HG02840 (cell line): ENCODE data around the gene TRIM33.
"Not testable (repeated sequence)": the region's sequence is repeated elsewhere in the genome, so short reads cannot be mapped to it uniquely, and the experiment has no call there.

Experiments used
- ATAC-seq: cut with Tn5 transposase; IDR thresholded peaks from one replicate; pipeline ENCODE4 v1.9.1; 2021; ENCODE audit warnings: mild to moderate bottlenecking, moderate library complexity, moderate number of reproducible peaks; ENCODE audit not compliant: unreplicated experiment, low FRiP score

TRIM33 gene

DNA sequence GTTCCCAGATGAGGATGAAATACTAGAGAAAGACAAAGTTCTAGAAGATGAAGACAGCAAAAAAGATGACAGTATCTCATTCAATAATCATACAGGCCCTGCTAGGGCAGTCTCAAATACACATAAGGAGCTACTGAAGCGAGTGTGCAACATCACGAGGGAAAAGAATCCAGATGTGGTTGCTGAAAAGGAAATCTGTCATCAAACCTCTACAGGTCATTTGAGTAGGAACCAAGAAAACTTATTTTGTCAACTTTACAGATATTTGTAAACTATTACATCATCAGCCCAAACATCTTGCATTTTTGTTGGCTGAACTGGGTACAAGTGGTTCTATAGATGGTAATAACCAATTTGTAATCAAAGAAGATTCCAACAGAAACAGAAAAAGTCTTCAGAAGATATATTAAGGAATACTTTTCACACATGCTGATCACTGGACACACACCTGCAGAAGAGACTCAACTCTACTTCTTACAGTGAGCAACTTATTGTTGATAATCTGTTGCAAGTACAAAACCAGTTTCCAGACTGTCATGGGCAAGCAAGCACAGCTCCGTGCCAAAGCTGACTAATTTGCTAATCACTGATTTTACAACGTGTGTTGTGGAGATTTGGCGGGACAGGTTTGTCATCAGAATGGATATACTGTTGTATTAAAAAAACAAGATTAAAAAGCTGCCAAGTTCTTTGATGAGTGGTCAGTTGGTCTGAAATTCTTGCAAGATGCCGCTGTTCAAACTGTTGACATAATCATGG lies 42.1 kb downstream of the TRIM33 start:
- ATAC-seq: no peak

DNA sequence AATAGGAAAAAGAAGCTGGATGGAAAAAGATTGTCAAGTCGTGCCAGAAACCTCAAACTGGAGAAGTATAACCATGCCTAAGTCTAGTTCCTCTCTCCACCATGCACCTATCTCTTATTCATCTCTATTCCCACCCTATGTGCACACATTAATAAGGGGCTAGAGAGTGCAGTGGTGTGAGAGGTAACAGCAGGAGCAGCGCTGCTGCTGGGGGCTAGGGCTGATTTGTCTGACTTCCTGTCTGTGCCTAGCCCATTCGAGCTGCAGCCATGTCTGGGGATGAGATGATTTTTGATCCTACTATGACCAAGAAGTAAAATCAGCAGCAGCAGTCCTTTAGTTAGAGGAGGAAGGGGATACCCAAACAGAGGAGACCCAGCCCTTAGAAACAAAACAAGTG lies 43.0 kb downstream of the TRIM33 start:
- ATAC-seq: no peak

DNA sequence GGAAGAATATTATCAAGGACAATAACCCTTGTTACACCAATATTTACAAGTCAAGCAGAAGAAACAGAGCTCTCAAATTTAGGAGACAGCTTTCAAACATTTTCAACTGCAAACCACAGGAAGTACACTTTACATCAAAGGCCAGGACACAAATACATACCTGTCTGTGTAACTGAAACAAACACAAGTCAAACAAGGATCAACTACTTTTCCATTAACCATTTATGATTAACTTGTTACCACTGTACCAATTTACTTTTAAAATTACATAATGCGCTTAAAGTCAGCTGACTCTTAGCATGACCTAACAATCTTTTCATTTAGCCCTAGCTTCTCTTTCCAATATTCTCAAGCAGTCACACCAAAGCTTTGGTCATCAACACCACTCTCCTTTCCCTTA lies 43.5 kb downstream of the TRIM33 start:
- no peak for ATAC-seq

DNA sequence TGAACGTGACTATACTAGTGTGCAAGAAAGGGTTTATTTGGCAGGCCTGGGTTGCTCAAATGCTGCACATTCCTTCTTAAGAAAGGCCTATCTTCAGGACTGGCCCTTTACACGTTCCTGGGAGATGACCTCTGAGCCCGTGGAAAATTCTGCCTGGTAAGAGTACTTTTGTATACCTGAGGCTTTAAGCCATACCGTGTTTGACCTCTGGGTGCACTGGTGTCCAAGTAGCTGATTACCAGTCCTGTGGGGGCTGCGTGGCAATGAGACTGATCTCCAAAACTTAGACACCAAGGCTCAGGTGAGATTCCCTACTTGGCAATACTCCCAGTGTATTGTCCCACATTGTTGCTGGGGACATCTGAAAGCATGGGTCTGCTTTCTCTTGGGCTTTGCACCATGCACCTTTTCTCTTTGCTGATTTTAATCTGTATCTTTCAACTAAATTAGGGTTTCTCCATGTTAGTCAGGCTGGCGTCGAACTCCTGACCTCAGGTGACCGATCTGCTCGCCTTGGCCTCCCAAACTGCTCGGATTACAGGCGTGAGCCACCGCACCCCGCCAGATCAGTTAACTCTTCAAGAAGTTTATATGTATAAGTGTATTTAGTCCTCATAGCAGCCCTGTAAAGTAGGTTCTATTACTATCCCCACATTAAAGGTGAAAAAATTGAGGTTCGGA lies 44.5 kb downstream of the TRIM33 start:
- ATAC-seq: no peak

DNA sequence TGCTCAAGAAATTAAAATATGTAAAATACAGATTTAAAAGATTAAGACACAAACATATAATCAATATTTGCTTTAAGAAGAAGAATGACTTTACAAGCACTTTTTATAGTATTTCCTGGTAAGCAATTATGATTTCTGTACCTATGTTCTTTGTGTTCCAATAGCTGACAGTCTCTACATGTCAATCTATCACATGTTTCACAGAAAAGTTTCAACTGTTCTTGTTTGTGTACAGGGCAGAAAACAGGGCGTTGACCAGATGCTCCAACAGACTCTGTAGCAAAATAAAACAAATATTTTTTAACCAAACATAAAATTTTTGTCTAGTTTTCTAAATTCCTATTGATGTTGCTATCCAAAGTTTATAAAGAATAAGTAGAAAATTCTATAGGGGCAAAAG lies 48.0 kb downstream of the TRIM33 start:
- no peak for ATAC-seq

DNA sequence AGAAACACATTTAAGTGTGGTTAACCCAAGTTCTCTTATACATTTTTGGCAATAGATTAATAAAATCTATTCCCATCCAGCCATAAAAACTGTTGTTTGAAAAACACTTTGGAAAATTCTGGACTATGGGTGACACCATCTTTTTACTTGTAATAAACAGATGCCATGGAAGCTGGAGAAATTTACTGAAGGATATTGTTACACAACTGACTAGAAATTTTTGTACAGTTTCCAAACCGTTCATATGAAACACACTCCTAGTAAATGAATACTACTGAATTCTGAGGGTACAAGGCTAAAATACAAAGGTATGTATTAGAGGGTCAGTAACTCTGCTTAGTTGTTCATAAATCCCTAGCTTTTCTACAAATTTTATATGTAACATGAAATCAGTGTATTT lies 48.7 kb downstream of the TRIM33 start:
- ATAC-seq: no peak

DNA sequence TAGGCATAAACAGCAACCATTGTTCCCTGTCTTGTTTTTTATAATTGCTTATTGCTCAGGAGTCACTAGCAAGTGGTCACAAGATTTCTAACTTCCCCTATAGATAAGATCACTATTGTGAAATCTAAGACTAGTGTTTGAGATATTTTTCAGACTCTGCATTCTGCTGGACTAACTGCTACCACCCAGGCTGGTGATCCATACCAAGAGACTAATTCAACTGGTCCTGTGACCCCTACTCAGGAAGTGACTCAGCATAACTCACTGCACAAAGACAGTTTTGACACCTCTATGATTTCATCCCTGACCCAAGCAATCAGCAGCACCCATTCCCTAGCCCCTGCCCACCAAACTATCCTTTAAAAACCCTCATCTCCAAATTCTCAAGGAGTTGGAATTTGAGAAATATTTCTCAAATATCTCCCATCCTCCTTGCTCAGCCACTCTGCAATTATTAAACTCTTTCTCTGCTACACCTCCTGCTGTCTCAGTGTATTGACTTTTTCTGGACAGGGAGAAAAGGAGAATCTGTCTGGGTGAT lies 52.7 kb downstream of the TRIM33 start:
- no peak for ATAC-seq

DNA sequence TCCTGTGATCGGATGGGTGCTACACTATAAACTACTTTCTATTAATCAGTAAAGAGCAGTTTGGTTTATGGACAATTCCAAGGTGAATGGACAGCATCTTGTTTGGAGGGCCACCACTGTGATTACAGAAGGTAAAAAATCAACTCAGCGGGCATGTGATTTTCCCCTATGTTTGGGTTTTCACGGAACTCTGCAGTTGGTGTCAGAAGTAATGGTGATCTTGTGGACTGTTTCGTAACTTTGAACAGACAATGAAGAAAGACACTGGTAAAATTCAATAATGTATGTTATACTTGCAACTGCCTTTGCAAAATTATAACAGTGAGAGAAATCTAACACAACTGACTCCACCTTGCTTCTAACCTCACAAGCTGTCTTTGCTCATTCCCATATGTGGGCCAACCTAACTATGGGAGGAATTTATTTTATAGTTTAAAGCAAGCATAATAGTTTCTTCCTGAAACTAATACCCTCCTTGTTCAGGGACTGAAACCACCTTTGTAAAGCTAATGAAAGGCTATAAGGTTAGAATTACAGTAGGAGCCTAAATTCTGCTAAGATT lies 53.2 kb downstream of the TRIM33 start:
- ATAC-seq: no peak

DNA sequence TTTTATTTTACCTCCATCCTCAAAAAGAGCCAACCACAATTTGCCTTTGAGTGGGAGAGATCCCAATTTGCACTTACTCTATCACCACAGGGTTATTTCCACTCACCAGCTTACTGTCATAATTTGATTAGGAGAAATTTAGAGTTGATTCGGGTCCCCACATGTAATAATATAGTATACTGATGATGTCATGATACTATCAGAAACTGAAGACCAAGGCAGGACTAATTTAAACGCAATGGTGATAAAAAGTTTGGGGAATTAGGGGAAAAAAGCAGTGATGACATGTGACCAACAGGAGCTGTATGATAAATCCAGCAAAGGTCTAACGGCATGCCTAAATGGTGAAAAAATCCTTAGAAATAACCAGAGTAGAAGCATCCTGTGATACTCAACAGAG lies 54.4 kb downstream of the TRIM33 start:
- ATAC-seq: no peak

DNA sequence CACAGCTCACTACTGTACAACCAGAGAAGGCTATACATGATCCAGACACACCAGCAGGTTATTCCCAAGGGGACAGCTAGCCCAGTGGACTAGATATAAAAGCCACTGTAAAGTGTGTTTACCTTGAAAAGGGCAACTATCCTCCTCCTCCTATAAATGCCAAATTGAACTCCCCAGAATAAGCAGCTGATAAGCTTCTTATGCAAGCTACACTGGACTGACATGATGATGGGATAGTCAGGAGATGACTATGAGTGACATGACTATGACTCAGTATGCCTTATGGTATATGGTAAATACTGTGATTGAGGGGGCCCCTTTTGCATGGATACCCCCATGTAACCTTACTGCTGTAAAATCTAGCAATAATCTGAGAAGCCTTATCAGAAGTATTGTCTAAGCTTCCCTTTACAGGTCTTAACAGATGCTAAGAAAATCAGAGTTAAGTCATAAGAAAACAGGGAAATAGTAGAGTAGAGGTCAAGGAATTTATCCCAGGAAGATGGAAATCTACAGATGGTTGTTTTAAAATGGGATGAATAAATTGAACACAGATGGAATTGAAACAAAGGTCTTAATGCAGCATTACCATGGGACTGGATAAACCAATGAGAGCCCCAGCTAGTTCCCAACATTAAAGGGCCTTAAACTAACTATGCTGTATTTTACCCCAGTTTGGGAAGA lies 55.8 kb downstream of the TRIM33 start:
- no peak for ATAC-seq

DNA sequence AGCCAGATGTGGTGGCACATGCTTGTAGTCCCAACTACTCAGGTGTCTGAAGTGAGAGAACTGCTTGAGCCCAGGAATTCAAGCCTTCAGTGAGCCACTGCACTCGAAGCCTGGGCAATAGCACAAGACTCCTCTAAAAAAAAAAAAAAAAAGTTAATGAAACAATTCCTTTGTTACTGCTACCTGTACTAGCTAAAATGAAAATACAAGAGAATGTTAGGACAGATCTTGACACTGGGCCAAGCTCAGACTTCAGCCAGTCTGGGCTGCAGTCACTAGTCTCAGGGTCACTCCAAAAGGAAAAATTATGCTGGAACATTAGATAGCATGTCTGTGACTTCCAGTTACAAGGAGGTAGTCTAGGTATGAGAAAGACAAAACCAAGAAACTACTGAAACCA lies 56.5 kb downstream of the TRIM33 start:
- ATAC-seq: no peak

DNA sequence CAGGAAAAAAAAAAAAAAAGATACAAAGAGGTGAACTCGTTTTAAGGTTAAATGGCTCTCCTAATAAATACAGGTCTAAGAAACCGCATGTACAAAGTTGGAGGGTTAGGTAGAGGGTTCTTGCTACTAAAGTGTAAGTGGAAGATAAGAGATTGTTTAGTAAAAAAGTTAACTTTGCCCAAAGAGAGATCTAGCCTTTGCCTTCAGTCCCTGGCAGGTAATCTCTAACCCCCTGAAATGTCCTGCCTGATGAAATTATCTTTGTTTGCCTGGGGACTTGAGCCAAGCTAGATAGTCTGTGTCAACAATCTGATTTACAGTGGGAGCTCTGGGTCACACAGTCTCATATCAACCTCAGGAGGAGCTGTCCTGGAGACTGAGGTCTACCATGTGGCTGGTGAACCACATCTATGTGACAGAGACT lies 57.6 kb downstream of the TRIM33 start:
- ATAC-seq: no peak

DNA sequence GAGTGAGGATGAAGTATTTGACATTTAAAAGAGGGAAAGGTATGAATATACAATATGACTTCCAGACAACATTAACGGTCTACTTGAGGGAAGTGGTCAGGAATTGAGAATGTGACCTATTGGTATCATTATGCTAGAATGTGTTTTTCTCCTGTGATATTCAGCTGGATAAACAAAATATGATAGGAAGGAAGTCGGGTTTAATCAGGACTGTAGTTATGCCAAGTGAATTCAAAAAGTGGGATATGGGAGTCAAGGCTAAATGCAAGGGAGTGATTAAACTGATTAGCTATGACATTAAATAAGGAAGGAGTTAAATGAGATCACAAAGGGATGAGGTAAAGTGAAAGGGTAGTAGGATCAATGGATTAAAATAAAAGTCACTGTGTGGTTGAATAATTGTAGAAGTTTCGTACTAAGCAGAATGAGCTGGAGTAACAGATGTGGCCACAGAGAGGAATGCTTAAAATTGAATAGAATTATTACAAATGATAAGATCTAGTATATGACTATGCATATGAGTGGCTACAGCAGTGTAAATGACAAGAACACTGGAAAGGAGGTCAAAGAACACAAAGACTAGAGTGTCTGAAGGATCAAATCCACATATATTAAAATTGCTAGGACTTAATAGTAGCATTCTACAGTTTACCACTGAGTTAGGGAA lies 62.5 kb downstream of the TRIM33 start:
- ATAC-seq: no peak

DNA sequence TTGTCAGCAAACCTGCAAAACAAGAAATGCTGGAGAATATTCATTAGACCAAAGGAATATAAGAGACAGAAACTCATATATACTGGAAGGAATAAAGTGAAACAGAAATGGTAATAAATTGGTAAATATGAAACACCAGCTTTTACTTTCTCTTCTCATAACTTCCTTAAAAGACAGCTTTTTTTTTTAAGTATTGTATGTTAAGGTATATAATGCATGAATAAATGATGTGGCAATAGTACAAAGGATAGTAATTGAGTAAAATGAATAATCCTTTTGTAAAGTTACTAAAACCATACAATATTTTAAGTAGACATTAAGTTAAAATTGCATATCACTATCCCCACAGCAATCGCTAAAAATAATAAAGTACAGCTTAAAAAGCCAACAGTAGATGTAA lies 64.8 kb downstream of the TRIM33 start:
- no peak for ATAC-seq

DNA sequence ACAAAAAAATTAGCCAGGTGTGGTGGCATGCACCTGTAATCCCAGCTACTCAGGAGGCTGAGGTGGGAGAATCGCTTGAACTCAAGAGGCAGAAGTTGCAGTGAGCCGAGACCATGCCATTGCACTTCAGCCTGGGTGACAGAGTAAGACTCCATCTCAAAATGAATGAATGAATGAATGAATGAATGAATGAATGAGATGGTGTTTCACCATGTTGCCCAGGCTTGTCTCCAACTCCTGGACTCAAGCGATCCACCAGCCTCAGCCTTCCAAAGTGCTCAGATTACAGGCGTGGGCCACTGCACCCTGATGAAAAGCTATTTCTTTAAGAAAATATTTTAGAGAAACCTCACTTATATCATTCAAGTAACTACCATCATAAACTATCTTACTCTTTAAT lies 67.8 kb downstream of the TRIM33 start:
- ATAC-seq: not testable (repeated sequence)

DNA sequence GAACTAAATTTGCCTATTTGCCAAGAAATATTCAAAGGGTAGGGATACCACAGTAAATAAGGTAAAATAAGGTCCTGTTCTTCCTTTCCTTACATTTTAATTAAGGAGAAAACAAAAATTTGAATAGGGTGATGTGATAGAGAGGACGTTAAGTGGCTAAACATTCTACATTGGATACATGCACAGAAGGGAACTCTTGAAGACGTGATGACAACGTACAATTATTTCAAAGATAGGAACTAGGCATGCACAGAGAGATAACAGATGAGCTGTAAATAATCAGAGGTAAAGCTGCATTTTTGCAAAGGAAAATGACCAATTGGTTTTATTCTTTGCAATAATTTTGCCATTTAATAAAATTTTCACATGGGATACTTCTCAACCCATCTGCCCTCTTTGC lies 69.7 kb downstream of the TRIM33 start:
- no peak for ATAC-seq

DNA sequence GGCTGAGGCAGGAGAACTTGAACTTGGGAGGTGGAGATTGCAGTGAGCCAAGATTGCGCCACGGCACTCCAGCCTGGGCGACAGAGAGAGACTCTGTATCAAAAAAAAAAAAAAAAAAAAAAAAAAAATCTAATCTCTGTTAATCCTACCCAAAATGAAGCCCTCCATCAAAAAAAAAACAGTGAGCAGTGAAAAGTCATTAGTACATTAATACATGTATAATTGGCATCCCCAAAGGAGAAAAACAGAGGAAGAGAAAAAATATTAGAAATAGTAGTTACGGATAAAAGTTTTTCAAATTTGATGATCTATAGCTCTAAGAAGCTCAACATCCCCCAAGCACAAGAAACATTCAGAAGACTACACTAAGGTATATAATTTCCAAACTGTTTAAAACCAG lies 71.6 kb downstream of the TRIM33 start:
- ATAC-seq: no peak

DNA sequence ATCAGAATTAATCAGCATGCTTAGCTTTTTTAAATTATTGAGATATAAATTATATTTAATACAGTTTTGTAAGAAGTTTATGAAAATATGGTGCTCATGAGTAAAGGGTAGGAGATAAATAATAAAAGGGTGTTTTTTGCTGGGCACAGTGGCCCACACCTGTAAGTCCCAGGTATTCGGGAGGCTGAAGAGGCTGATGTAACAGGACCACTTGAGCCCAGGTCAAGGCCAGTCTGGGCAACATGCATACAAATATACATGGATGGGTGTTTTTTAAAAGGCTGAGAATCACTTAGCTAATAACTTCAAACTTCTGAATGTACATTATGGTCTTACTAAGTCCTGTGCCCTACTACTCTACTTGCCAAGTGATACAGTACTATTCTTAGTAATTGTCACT lies 73.2 kb downstream of the TRIM33 start:
- ATAC-seq: no peak

DNA sequence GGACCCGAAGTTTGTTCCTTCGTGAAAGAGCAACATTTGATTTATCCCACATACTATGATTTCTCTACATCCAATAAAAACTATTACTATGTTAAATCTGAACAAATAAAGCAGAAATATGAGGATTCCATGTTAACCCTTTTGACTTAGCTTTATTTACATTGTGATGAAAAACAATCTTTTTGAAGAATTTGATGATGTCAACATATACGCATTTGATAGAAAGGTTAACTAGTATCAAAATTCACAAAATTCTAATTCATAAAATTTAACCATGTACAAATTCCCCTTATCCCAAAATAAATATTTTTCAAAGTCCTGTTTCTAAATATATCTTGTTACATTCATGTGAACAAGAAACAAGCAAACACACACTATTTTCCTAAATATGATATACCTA lies 74.2 kb downstream of the TRIM33 start:
- ATAC-seq: no peak

DNA sequence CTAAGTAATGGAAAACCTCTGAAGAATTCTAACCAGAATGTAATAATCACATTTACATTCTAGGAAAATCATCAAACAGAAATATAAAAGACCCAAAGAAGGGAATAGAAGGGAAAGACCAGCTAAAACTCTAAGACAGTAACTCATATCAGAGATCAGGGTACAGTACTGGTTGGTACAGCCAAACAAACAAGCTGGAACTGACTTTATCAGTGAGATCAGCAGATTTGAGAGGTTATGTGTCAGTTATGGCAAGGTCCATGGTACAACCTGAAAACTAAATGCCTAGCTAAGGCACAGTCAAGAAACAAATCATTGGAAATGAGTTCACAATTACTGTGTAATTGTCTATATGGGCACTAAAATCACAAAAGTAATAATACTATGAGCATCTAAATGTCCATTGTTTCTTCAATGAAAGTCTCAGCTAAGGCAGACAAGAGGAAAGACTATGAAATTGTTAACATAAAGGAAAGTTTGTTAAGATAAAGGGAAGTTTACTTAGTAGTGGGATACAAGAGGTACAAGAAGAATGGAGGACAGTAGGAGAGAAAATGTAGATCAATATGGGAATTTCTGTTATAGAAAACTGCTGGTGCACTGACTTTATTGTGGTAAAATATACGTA lies 75.8 kb downstream of the TRIM33 start:
- ATAC-seq: no peak
